ENCODE measurements around the gene RFC2.
"Not testable (repeated sequence)": the region's sequence is repeated elsewhere in the genome, so short reads cannot be mapped to it uniquely, and the experiment has no call there.

The RFC2 gene

GRCh38 chr7:74216361-74216761 lies 37.8 kb downstream of the RFC2 start:
- DNase-seq: no peak

DNA sequence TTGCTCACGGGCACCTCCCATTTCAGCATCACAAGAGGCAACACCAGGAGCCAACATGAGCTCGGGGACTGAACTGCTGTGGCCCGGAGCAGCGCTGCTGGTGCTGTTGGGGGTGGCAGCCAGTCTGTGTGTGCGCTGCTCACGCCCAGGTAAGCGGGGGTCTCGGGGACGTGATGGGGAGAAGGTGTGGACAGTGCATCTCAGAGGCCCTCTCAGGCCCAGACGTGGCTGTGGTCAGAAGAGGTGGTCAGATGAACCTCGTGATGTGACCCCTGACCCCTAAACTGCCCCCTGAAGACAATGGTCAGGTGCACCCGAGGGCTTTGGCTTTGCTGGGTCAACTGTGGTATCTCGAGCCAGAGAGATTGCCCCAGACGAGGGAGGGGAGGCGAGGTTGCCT lies 38.3 kb downstream of the RFC2 start:
- DNase-seq: no peak

- no peak for DNase-seq
These were observed 39.2 kb downstream of the RFC2 start for GRCh38 chr7:74214816-74215630.

DNA sequence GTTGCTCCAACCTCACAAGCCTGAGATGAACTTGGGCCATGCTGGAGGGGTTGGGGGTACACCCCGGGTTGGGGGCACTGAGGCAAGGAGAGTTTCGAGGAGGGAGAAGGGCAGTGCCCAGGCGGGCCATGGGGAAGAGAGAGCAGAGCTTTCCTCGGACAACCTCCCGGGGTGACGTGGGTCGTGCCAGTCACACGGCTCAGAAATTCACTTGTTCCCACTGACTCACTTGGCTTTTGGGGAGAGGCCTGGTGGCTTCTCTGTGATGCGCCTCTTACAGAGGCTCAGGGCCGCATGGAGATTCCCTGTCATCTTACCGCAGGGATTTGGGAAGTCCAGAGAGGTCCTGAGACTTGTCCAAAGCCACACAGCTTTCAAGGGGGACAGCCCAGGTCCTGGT lies 41.5 kb downstream of the RFC2 start:
- DNase-seq: no peak

GRCh38 chr7:74208241-74208640 lies 46.0 kb downstream of the RFC2 start:
- DNase-seq: not testable (repeated sequence)

DNA sequence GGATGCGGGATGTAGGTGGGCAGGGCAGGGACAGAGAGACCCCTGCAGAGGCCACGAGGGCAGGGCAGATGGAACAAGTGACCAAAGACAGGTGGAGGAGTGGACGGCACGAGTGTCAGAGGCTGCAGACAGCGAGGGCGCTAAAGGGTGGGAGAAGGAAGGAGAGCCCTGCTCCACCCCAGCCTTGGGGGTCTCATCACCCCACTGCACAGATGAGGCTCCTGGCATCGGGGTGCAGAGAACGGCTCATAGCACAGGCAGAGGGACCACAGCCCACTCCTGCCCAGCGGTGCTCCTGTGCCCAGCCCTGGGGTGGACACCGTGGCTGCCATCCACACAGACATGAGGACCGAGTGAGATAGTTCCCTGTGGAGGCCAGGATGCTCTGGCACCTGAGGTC lies 46.6 kb downstream of the RFC2 start:
- DNase-seq: no peak

- peak; percentile 74 for DNase-seq
These were observed 47.5 kb downstream of the RFC2 start for GRCh38 chr7:74206589-74207120.

DNA sequence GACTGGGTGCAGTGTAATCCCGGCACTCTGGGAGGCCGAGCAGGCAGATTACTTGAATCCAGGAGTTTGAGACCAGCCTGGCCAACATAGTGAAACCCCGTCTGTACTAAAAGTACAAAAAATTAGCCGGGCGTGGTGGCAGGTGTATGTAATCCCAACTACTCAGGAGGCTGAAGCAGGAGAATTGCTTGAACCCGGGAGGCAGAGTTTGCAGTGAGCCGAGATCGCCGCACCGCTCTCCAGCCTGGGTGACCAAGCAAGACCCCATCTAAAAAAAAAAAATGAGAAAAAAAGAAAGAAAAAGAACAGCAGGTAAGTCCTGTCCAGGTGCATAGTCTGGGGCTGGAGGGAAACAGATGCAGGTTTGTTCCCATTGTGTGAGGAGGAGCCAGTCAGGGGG lies 48.1 kb downstream of the RFC2 start:
- not testable (repeated sequence) for DNase-seq

GRCh38 chr7:74203956-74204618 lies 50.1 kb downstream of the RFC2 start:
- DNase-seq: peak; percentile 22

- DNase-seq: no peak
These were observed 51.2 kb downstream of the RFC2 start for GRCh38 chr7:74202841-74203556.

GRCh38 chr7:74199551-74200355 lies 54.4 kb downstream of the RFC2 start:
- no peak for DNase-seq

GRCh38 chr7:74197449-74198124 lies 56.6 kb downstream of the RFC2 start:
- DNase-seq: no peak

GRCh38 chr7:74195968-74196654 lies 58.1 kb downstream of the RFC2 start:
- DNase-seq: not testable (repeated sequence)

DNA sequence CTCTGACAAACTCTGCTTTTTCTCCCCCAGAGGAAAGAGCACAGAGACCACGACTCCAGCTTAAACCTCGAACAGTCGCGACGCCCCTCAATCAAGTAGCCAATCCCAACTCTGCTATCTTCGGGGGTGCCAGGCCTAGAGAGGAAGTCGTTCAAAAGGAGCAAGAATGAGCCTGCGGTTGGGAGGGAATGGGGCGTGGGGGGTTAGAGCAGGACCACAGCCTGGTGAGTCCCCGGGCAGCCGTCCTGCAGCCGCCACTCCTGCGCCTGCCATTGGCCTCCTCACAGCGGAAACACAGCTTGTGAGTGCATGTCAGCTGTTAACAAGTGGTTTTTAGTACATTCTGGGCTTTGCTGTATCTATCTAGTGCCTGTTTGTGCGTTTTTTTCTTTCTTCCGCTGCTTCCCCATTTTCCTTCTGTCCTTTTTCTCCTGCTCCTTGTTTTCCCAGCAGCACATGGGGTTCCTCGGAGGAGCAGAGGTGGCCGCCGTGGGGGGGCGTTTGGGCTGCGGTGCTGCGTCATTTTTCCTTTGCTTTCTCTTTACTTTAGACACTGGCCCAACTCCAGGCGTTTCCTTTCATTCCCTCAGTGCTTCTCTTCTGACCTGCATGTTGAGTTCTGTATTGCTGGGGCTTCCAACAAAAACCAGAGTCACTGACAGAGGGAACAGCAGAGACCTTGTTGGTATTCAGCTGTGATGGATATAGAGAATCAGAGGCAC lies 58.9 kb downstream of the RFC2 start:
- DNase-seq: not testable (repeated sequence)

GRCh38 chr7:74194686-74195085 lies 59.5 kb downstream of the RFC2 start:
- no peak for DNase-seq

GRCh38 chr7:74193913-74194312 lies 60.3 kb downstream of the RFC2 start:
- no peak for DNase-seq

DNA sequence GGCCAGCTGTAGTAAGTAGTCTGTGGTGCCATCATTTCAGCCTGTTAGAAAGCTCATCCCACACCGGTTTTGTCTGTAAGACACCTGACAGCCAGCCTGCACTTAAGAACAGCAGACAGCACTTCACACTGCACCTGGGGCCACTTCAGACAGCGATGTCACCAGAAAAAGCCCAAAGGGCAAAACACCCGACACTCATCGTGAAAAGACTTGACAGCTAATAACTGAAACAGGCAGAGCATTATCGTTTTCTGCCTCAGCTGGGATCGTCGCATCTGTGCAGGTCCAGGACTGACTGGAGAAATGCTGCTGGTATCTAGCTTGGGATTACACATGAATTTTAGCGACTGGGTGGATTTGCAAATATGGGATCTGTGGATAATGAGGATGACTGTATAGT lies 61.1 kb downstream of the RFC2 start:
- DNase-seq: no peak

DNA sequence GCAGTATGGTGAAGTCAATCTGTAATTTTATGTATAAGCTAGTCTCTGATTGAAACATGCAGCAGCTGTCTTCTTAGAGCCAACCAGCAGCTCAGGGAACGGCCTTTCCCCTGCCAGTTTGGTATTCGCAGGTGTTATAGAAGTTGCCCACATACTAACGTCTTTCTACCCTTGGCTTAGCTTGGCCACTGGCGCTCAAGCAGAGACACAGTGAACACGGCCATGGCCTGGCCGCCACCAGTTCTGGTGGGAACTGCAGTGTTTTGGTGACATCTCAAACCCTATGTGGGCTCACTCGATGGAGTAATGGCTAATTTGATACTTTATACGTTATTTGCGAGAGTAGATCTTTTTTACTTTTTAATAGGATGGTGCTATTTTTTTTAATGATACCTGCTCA lies 63.0 kb downstream of the RFC2 start:
- DNase-seq: no peak

- no peak for DNase-seq
These were observed 63.9 kb downstream of the RFC2 start for GRCh38 chr7:74190259-74190658.

- no peak for DNase-seq
These were observed 66.1 kb downstream of the RFC2 start for GRCh38 chr7:74187915-74188675.
